IPS-18c (cell line): ENCODE results near the gene DPF3.

ENCODE experiments used
- H3K4me3 ChIP-seq: 2 replicates; pipeline ENCODE4 v1.7.0; 2013; ENCODE audit warnings: low read depth, mild to moderate bottlenecking, low read length, moderate library complexity; ENCODE audit not compliant: insufficient read depth
- H3K9me3 ChIP-seq: one replicate; pipeline ENCODE4 v1.6.1; 2013; ENCODE audit warnings: mild to moderate bottlenecking, low read length, moderate library complexity; ENCODE audit not compliant: control insufficient read depth, insufficient read depth

The DPF3 gene

DNA sequence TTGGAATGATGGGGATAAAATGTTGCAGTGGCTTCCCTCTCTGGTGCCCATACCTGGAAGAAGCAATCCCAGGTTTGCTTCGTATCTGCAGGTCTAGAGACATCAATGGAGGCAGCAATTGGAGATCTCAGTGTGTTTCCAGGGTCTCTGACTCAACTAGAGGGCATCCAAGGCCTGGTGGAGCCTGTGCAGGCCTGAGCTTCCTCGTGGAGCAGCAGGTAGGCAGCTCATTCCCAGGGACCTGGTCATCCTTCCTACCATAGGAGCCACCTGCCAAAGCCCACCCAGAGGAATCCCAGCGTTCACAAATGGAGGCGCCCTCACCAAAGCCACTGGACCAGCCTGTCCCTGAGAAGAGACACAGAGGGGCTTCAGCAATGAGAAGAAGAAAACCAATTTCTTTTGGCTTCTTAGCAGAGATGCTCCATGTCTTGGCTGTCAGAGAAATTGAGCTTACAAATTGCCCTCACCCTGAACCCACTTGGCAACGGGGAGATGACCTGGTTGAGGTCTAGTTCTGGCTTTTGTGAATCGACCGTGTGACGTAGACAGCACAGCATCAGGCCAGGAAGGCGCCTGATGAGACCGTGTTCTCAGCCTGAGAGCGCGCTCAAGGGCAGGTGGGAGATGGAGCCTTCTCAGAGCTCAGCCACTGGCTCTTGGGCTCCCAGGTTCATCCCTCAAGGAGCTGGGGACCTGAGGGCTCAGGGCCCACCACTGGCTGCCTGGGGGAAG, 283.6 kb downstream of the DPF3 start:
- Histone ChIP-seq H3K9me3 (no peaks in the 10 kb centered on the region), H3K4me3 (no peak overlapping the region)

DNA sequence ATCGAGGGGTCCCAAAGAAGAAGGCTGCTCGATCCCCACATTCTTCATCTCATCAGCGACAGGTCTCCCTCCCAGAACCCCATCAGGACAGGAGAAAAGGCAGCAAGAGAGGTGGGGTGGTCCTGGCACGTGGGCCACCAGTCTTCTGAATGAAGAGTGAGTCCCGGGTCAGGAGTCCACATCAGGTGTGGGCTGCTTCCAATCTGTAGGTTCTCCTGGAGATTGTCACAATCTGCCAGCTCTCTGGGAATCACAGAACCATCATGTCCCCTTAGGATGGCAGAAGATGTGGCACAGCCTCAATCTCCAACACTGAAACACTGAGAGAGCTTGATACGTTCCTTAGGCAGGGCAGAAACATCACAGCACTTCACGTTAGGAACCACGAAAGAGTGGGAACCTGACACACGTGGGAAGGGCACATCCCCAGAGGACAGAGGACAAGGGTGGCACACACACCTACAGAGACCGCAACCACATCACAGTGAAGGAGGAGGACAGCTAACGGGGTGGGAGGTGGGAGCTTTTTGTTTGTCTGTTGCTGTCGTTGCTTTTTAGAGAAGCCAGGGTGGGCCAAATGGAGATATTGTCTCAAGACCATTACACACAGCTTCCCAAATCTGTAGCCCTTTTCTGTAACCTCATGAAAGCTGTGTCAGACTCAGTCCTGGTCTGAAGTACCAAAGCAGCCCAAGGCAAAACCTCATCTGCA, 284.5 kb downstream of the DPF3 start:
- H3K9me3 ChIP-seq, result no peaks in the 10 kb centered on the region

DNA sequence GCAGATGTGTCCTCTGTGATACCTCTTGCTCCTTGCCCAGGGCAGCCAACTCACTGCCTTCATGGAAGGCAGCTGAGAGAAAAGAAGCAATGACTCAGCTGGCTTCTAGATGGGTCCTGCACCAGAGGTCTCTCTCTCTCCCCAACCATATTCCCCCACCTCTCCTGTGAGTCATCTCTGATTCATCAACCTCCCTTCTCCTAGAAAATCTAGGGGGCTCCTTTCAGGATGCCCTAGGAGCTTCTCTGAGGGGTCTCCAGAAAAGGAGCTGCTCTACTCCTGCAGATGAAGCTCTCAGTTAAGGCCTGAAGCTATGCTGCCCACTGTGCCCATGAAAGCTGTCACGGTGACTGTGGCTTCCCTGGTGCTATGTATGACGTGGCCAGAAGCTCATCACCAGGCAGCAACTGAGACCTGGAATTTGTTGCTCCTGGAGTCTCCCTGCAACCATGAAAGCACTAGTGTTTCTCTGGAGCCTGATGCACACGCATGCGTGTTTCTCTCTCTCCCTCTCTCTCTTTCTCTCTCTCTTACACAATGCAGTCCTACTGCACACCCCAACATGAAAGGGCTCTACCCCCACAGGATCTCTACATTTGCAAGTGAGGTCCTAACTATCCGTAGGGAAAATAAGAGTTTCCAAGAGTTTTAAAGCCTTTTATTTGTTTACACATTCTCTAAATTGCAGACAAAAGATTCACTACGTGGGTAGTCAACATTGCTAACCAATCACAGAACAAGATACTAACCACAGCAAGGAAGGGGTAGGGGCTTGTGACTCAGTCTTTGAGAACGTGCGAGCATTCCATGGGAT, 285.3 kb downstream of the DPF3 start:
- Histone ChIP-seq H3K9me3 (no peaks in the 10 kb centered on the region), H3K4me3 (no peak overlapping the region)

More for the DNA sequence above, 284.5 kb downstream of the DPF3 start:
- H3K4me3 ChIP-seq, result no peak overlapping the region

DNA sequence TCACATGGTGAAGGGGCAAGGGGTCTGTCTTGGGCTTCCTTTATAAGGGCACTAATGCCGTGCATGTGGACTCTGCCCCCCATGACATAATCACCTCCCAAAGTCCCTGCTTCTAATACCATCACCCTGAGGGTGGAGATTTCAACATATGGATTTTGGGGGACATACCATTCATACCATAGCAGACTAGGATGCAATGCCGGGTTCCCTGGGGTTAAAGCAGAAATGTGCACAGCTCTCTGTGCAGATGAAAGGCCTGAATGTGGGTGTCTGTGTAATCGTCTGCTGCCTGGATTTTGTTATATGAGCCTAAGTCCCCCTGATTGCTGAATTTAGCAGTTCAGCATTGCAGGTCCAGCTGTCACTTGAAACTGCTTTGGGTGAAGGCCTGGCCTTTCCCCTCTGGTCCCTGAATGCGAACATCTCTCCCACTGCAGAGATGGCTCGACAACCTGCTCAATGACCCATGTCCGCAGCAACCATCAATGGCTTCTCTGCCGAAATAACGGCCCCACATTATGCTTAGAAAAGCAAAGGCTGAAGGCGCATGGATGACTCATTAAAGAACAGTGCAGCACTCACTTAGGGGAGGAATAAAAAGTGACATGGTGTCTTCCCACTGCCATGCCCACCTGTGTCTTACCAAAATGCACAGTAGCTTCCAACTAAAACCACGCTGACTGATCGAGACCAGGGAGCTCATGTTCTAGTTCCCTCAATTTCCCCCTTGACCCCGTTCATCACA, 286.3 kb downstream of the DPF3 start:
- H3K9me3 ChIP-seq, result no peaks in the 10 kb centered on the region

GRCh38 chr14:72606879-72607278, 287.0 kb downstream of the DPF3 start:
- Histone ChIP-seq H3K4me3 (no peak overlapping the region), H3K9me3 (no peaks in the 10 kb centered on the region)

More for the DNA sequence above, 286.3 kb downstream of the DPF3 start:
- no peak overlapping the region for H3K4me3 ChIP-seq

- no peaks in the 10 kb centered on the region for H3K9me3 ChIP-seq
- H3K4me3 ChIP-seq, result no peak overlapping the region
Observed at GRCh38 chr14:72605921-72606220, 288.0 kb downstream of the DPF3 start.

GRCh38 chr14:72605096-72605920, 288.6 kb downstream of the DPF3 start:
- no peaks in the 10 kb centered on the region for H3K9me3 ChIP-seq
- H3K4me3 ChIP-seq, result no peak overlapping the region

DNA sequence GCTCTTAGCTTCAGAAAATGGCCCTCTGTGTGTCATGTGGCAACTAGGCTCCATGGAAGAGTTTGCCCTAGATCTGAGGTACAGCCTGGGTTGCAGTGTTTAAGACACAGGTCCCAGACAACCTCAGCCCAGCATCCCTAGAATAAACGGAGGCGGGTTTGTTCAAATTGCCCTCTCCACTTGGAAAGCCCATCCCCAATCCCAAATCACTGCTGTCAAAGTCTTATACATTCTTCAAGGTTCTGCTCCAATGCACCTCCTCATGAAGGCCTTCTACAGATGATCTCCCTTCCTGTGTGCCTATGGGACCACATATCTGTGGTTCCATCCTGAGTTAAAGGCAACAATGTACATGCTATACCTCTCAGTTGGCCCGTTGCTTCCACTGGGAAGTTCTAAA, 289.8 kb downstream of the DPF3 start:
- Histone ChIP-seq H3K4me3 (no peak overlapping the region), H3K9me3 (no peaks in the 10 kb centered on the region)

- Histone ChIP-seq H3K4me3 (no peak overlapping the region), H3K9me3 (no peaks in the 10 kb centered on the region)
Observed at GRCh38 chr14:72603639-72604038, 290.3 kb downstream of the DPF3 start.

GRCh38 chr14:72600551-72601330, 293.2 kb downstream of the DPF3 start:
- Histone ChIP-seq H3K4me3 (no peak overlapping the region; the same call in 1 of the 2 replicates), H3K9me3 (no peaks in the 10 kb centered on the region)

- H3K4me3 ChIP-seq, result no peak overlapping the region
- H3K9me3 ChIP-seq, result no peaks in the 10 kb centered on the region
Observed at GRCh38 chr14:72599579-72600470, 294.1 kb downstream of the DPF3 start.

- Histone ChIP-seq H3K4me3 (no peak overlapping the region), H3K9me3 (no peaks in the 10 kb centered on the region)
Observed at GRCh38 chr14:72598306-72598705, 295.6 kb downstream of the DPF3 start.

DNA sequence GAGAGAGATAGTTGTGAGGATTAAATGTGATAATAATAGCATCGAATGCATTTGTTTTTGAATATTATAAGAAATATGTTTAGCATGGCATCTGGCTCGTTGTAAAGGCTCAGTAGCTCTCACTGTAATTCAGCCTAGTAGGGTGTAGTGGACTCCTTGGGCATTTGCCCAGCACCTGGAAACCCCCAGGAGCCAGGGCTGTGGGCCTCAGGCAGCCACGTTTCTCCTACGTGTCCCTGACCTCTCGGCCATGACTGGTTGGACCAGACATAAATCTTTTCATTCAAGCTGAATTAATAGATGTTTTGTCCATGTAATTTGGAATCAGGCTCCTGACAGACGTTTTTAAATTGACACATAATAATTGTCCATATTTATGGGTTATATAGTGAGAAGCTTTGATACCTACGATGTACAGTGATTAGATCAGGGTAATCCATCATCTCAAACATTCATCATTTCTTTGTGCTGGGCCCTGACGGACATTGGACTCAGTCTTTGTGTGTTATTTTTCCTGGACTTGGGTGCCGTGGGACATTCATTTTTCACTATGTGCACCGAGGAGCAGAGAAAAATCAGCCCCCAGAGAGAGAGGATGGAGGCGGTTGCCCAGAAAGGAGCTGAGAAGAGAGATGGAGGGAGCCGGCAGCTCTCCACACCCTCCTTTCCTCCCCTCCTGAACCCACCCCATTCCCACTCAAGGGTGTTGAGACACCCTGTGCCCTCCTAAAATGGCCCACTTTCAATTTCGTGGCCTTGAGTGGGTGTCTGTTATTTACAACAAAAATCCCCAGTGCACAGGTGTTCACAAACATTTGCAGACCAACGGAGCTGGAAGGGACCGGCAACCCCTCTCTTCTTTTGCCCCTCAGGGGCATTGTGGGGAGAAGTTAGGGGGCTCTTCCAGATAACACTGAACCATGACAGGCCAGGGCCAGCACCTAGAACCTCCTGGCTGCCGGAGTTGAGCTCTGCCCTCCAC, 296.4 kb downstream of the DPF3 start:
- no peaks in the 10 kb centered on the region for H3K9me3 ChIP-seq
- H3K4me3 ChIP-seq, result no peak overlapping the region

GRCh38 chr14:72595152-72595862, 298.6 kb downstream of the DPF3 start:
- H3K4me3 ChIP-seq, result no peak overlapping the region

More at GRCh38 chr14:72595152-72595862, 298.6 kb downstream of the DPF3 start:
- no peaks in the 10 kb centered on the region for H3K9me3 ChIP-seq
